GM12873 (cell line): ENCODE data around the gene FBXW12.

Experiments
- TF ChIP-seq, protein P1 (sequence below): IDR thresholded peaks from 2 replicates; pipeline ENCODE4 v1.5.1; 2012; ENCODE audit warnings: low read depth, mild to moderate bottlenecking, moderate library complexity, low read length, control low read depth; ENCODE audit not compliant: insufficient read depth; ENCODE audit errors: missing control alignments

Gene FBXW12

GRCh38 chr3:48426944-48427629 is 55.1 kb downstream of the FBXW12 start:
- TF ChIP-seq, protein P1, sequence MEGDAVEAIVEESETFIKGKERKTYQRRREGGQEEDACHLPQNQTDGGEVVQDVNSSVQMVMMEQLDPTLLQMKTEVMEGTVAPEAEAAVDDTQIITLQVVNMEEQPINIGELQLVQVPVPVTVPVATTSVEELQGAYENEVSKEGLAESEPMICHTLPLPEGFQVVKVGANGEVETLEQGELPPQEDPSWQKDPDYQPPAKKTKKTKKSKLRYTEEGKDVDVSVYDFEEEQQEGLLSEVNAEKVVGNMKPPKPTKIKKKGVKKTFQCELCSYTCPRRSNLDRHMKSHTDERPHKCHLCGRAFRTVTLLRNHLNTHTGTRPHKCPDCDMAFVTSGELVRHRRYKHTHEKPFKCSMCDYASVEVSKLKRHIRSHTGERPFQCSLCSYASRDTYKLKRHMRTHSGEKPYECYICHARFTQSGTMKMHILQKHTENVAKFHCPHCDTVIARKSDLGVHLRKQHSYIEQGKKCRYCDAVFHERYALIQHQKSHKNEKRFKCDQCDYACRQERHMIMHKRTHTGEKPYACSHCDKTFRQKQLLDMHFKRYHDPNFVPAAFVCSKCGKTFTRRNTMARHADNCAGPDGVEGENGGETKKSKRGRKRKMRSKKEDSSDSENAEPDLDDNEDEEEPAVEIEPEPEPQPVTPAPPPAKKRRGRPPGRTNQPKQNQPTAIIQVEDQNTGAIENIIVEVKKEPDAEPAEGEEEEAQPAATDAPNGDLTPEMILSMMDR: no peak

GRCh38 chr3:48427630-48427962 is 55.6 kb downstream of the FBXW12 start:
- TF ChIP-seq, protein P1: no peak

- TF ChIP-seq, protein P1: no peak
These were observed 56.1 kb downstream of the FBXW12 start for GRCh38 chr3:48428088-48428571.

DNA sequence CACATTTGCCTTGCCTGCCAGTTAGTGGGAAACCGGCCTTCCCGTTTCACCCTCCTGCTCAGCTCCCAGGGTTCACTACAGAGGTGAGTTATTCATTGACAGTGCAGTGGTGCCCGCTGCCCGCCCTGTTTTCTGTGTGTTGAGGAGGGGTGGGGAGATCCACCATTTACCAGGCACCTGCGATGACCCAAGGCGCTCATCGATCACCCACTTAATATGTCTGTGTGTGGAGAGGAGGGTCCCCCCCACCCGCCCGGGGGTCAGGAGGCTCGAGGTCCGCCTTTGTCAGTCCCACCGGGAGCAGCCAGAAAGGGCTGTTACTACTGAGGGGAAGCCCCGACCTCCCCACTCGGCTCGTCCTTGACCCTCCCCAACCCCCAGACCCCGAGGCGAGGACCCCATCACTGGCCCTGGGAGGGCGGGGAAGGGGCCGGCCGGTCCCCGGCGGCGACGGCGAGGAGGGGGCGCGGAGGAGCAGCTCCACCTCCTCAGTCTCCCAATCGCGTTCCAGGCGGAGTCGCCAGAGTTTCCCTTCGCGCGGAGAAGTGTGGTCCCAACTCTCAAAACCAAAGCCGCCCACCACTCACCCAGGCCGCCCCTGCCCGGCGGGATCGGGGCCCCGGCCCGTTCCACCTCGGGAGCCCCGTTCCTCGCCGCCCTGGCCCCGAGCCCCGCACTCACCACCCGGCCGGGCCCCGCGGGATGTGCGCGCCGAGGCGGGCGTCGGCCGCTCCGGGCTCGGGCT is 56.7 kb downstream of the FBXW12 start:
- TF ChIP-seq, protein P1: no peak

GRCh38 chr3:48429317-48429959 is 57.4 kb downstream of the FBXW12 start:
- TF ChIP-seq, protein P1: no peak

GRCh38 chr3:48429960-48430707 is 58.1 kb downstream of the FBXW12 start, which contains the start of gene PLXNB1:
TSS of gene PLXNB1 (minus strand) at chr3:48430086. CDS start at chr3:48424611, 5,475 bp downstream.
- TF ChIP-seq, protein P1: no peak

- TF ChIP-seq, protein P1: no peak
These were observed 58.7 kb downstream of the FBXW12 start for GRCh38 chr3:48430708-48431101.
